Adipocyte (in vitro differentiated cells): ENCODE data around the gene MAP3K20.
"Not testable (repeated sequence)": the region's sequence is repeated elsewhere in the genome, so short reads cannot be mapped to it uniquely, and the experiment has no call there.

Source experiments
- DNase-seq: peaks from one replicate; pipeline ENCODE4 v3.0.0-alpha.2; 2015; ENCODE audit warnings: low read depth
- H3K27me3 ChIP-seq: replicated peaks from 2 replicates; pipeline ENCODE4 v1.7.0; 2013; ENCODE audit warnings: mild to moderate bottlenecking, low read length, moderate library complexity; ENCODE audit not compliant: control insufficient read depth, insufficient read depth
- H3K36me3 ChIP-seq: 2 replicates; pipeline ENCODE4 v1.7.0; 2013; ENCODE audit warnings: low read length, mild to moderate bottlenecking, moderate library complexity; ENCODE audit not compliant: control insufficient read depth, insufficient read depth, severe bottlenecking
- H3K4me1 ChIP-seq: 2 replicates; pipeline ENCODE4 v1.7.0; 2013; ENCODE audit warnings: mild to moderate bottlenecking, low read length, moderate library complexity; ENCODE audit not compliant: control insufficient read depth, insufficient read depth
- H3K4me3 ChIP-seq: 2 replicates; pipeline ENCODE4 v1.7.0; 2013; ENCODE audit warnings: mild to moderate bottlenecking, low read length, moderate library complexity
- H3K9ac ChIP-seq: 2 replicates; pipeline ENCODE4 v1.7.0; 2013; ENCODE audit warnings: mild to moderate bottlenecking, low read length, moderate library complexity
- H3K9me3 ChIP-seq: 2 replicates; pipeline ENCODE4 v1.7.0; 2013; ENCODE audit warnings: mild to moderate bottlenecking, low read length, moderate library complexity; ENCODE audit not compliant: control insufficient read depth

MAP3K20 gene

DNA sequence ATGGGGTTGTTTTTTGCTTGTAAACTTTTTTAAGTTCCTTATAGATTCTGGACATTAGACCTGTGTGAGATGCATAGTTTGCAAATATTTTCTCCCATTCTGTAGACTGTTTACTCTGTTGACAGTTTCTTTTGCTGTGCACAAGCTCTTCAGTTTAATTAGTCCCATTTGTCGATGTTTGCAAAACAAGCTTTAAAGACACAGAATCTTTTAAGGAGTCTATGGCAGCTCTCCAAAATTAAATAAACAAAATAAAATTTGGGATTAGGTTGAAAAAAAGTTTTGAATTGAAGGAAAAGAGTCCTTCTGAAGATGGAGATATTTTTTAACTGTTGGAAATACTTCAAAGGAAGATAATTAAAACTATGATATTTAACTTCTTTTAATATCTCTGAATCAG is 88.8 kb downstream of the MAP3K20 start:
- no peak overlapping the region for H3K9ac ChIP-seq
- H3K27me3 ChIP-seq, result no peaks in the 10 kb centered on the region
- H3K4me1 ChIP-seq, result peaks cover 32% of the 10 kb centered on the region
- DNase-seq, result no peak
- no peaks in the 10 kb centered on the region for H3K36me3 ChIP-seq
- no peak overlapping the region for H3K4me3 ChIP-seq
- no peaks in the 10 kb centered on the region for H3K9me3 ChIP-seq

DNA sequence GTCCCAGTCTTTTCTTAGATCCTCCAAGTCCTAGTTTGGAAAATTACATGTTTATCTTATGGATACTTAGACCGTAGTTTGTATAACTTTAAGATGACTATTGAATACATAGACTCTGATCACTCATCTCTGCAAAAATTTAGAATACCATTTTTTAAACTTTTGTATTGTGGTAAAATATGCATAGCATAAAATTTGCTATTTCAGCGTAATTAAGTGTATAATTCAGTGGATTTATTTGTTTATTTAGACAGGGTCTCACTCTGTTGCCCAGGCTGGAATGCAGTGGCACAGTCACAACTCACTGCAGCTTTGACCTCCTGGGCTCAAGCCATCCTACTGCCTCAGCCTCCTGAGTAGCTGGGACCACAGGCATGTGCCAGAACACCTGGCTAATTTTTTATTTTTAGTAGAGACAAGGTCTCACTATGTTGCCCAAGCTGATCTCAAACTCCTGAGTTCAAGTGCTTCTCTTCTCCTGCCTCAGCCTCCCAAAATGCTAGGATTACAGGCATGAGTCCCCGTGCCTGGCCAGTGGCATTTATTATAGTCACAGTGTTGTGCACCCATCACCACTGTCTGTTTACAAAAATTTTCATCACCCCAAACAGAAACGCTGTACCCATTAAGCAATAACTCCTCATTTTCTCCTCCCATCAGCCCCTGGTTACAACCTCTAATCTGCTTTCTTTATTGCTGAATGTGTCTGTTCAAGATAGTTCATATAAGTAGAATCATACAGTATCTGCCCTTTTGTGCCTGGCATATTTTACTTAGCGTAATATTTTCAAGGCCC is 90.0 kb downstream of the MAP3K20 start:
- Histone ChIP-seq H3K9me3 (no peaks in the 10 kb centered on the region), H3K4me3 (no peak overlapping the region), H3K27me3 (no peaks in the 10 kb centered on the region), H3K9ac (no peak overlapping the region), H3K4me1 (peaks cover 22% of the 10 kb centered on the region), H3K36me3 (no peaks in the 10 kb centered on the region)
- DNase-seq, result no peak

DNA sequence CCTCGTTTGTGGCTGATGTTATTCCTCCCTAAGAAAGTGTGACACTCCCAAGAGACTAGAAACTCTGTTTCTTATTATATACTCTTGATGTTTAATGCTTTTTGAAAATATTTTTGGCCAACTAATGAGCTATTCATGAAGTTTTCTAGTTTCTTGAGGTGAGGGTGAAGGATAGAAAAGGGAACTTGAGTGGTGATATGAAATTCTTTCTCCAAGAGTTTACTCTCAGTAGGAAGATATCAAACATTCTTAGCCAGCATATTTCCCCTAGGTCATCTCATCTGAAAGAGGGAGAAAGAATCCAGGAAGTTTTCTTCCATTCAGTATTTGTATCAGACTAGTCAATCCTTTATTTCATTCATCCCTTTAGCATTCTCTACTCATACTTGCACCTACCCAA is 95.7 kb downstream of the MAP3K20 start:
- peaks cover 19% of the 10 kb centered on the region for H3K4me1 ChIP-seq
- no peak for DNase-seq
- H3K9ac ChIP-seq, result no peak overlapping the region
- no peaks in the 10 kb centered on the region for H3K27me3 ChIP-seq
- no peak overlapping the region for H3K4me3 ChIP-seq
- no peaks in the 10 kb centered on the region for H3K9me3 ChIP-seq
- H3K36me3 ChIP-seq, result no peaks in the 10 kb centered on the region

DNA sequence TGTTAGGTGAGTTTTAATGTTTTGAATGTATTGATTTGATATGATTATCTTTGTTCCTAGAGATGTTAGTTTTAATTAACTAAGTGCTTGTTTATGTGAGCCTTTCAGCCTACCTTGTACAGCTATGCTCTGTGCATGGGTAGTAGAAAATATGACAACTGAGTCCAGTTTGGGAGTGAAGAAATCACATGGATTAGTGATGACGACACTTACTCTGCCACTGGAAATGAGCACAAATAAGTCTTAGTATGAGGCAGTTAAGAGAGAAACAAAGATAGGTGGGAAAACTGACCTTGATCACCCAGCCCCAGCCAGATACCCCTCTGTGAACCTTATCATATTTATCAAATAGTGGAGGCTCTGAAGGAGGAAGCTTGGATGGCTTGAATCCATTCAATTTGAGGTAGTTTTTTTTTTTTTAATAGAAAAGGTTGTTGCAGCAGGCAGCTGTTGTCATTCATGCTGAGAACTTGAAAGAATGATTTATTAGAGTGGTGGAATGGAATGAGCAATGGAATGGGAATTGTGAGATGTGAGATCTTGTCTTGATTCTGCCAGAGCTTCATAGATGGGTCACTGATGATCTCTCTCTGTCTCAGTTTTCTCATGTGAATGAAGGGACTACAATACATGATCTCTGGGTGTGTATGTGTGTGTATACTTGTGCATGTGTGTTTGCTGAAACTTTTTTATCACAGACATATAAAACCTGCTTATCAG is 96.4 kb downstream of the MAP3K20 start:
- H3K9me3 ChIP-seq, result no peaks in the 10 kb centered on the region
- H3K36me3 ChIP-seq, result no peaks in the 10 kb centered on the region
- H3K27me3 ChIP-seq, result no peaks in the 10 kb centered on the region
- H3K9ac ChIP-seq, result no peak overlapping the region
- H3K4me1 ChIP-seq, result peaks cover 19% of the 10 kb centered on the region
- no peak for DNase-seq
- H3K4me3 ChIP-seq, result no peak overlapping the region

DNA sequence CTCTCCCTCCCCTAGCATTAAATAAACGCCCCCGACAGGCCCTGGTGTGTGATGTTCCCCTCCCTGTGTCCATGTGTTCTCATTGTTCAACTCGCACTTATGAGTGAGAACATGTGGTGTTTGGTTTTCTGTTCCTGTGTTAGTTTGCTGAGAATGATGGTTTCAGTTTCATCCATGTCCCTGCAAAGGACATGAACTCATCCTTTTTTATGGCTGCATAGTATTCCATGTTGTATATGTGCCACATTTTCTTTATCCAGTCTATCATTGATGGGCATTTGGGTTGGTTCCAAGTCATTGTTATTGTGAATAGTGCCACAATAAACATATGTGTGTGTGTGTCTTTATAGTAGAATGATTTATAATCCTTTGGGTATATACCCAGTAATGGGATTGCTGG is 98.7 kb downstream of the MAP3K20 start:
- not testable (repeated sequence) for DNase-seq, H3K36me3 ChIP-seq, H3K9ac ChIP-seq, H3K4me3 ChIP-seq, H3K9me3 ChIP-seq, H3K27me3 ChIP-seq
- peaks cover 14% of the 10 kb centered on the region for H3K4me1 ChIP-seq

DNA sequence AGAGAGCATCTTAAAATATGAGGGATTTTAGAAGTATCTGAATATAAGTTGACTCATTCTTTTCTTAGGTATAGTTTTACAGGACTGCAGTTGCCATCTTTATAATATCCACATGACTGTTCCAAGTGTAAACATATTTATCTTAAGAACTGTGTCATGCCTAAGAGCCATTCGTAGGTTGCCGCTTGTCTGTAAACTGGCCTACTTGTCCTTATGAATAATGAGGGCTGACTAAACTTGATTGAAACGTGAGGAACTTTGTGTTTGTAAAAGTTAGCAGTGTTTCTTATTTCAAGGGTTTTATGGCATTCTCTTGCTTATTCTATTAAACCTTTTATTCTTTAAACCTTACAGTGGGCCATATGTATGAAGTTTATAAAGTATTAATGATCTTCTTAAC is 99.6 kb downstream of the MAP3K20 start:
- Histone ChIP-seq H3K27me3 (no peaks in the 10 kb centered on the region), H3K36me3 (no peaks in the 10 kb centered on the region), H3K9ac (no peak overlapping the region), H3K4me1 (peaks cover 14% of the 10 kb centered on the region), H3K4me3 (no peak overlapping the region), H3K9me3 (no peaks in the 10 kb centered on the region)
- DNase-seq, result no peak

DNA sequence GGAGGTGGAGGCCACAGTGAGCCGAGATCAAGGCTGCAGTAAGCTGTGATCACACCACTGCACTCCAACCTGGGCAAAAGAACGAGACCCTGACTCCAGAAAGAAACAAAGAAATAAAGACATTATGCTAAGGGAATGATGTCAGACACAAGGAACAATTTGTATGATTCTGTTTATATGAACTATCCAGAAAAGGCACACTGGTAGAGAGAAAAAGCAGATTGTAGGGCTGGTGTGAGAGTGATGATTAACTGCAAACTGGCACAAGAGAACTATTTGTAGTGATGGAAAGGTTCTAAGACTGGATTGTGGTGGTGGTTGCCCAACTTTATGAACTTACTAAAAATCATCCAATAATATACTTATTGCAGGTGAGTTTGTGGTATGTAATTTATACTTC is 106.3 kb downstream of the MAP3K20 start:
- Histone ChIP-seq H3K9ac (no peak overlapping the region), H3K36me3 (no peaks in the 10 kb centered on the region)
- no peak for DNase-seq

DNA sequence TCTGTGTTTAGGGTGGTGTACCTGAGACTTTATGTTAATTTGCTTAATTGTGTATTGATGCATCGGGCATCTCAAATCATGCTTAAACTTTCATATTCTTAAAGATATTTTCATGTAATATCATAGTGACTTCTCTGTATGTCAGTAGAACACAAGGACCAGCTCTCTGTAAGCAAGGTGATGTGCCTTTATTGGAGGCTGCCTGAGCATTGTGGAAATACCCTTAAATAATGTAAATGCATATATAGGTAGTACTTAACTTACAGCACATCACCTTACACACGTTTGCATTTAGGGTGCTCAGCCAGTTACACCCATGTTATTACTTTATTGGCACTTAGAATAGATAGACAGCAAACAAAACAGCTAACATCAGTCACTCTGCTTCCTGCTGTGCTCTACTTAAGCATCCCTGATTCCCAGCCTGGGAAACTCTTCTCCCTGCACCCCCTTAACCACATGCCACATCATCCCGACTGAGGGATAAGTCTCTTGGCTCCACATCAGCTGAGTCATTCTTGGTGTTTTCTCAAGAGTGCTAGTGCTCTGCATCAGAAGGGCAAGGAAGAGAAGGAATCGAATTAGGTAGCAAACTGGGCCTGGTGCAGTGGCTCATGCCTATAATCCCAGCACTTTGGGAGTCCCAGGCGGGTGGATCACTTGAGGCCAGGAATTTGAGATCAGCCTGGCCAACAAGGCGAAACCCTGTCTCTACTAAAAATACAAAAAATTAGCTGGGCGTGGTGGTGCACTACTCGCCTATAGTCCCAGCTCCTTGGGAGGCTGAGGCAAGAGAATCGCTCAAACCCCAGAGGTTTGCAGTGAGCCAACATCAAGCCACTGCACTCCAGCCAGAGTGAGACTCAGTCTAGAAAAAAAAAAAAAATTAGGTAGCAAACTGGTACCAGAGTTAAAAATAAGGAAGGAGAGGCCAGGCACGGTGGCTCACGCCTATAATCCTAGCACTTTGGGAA is 108.7 kb downstream of the MAP3K20 start:
- peak; percentile 96 for DNase-seq
- peak overlapping the region; percentile 46 for H3K9ac ChIP-seq
- no peaks in the 10 kb centered on the region for H3K36me3 ChIP-seq
- no peak overlapping the region for H3K4me3 ChIP-seq
- no peaks in the 10 kb centered on the region for H3K9me3 ChIP-seq
- H3K27me3 ChIP-seq, result no peaks in the 10 kb centered on the region
- peaks cover 31% of the 10 kb centered on the region for H3K4me1 ChIP-seq

More for the DNA sequence above, 106.3 kb downstream of the MAP3K20 start:
- no peaks in the 10 kb centered on the region for H3K9me3 ChIP-seq
- H3K27me3 ChIP-seq, result no peaks in the 10 kb centered on the region
- H3K4me1 ChIP-seq, result peaks cover 20% of the 10 kb centered on the region
- no peak overlapping the region for H3K4me3 ChIP-seq

DNA sequence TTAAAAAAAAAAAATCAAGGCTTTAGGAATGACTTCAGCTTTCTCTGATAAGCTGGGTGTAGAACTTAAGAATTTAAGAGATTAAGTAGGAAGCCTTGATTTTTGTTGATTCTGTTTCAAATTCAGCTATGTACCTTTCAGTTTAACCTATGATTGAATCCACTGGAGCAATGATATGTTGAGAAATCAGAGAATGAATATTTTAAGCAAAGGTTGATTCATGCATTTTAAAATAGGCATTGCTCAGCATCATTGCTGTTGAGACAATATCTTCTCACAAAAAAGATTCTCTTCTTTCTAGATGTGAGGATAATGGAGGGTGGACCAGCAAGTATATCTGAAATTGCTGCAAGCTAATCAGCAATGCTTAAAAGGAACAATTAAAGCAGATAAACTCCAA is 109.8 kb downstream of the MAP3K20 start:
- Histone ChIP-seq H3K4me1 (peaks cover 31% of the 10 kb centered on the region), H3K27me3 (no peaks in the 10 kb centered on the region), H3K9ac (peak overlapping the region; percentile 46), H3K36me3 (peaks cover 3% of the 10 kb centered on the region), H3K4me3 (no peak overlapping the region), H3K9me3 (no peaks in the 10 kb centered on the region)
- no peak for DNase-seq

DNA sequence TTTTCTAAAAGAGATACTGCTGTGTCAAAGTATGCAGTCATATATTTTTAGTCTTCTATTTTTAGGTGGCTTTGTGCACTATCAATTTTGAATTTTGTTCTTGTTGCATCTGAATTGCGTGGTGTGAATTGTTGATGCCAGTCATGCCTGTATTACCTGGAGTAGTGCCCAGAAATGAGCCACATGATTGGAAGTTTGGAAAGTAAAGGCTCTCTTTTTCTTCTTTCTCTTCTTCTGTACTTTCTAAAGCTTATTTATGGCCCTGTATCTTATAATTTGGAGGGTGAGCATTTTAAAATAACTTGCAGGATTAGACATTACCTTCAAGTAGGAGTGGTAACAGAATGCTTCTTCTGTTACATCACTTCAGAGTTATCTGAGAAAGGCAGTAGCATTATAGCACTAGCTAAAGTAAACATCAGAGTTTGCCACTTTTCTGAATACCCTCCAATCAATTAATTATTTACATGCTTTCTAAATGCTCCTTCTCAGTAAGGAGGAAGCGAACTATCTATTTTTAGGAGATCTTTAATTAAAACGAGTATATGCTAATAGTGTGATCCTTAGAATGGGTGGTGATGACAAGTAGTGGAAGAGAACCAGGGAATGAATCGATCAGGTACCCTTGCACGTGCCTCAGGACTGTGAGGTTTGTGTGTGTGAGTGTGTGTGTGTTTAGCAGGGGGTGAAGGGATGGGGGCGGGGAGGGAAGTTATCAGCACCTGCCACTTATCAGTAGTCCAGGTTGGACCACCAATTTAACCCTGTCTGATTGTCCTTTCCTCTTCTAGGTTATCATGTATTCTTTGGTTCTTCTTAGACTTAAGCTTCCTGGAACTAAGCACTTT is 112.5 kb downstream of the MAP3K20 start:
- DNase-seq, result peak; percentile 71
- peaks cover 31% of the 10 kb centered on the region for H3K4me1 ChIP-seq
- no peak overlapping the region for H3K4me3 ChIP-seq
- no peaks in the 10 kb centered on the region for H3K27me3 ChIP-seq
- H3K9me3 ChIP-seq, result no peaks in the 10 kb centered on the region
- no peak overlapping the region for H3K9ac ChIP-seq
- peaks cover 10% of the 10 kb centered on the region for H3K36me3 ChIP-seq
